SH-SY5Y (cell line): ENCODE measurements around the gene PRKCH.

Experiments used
- GATA2 ChIP-seq: IDR thresholded peaks from 2 replicates; pipeline ENCODE4 v1.6.1; 2011; ENCODE audit warnings: mild to moderate bottlenecking, low read depth, low read length
- GATA3 ChIP-seq: IDR thresholded peaks from 2 replicates; pipeline ENCODE4 v1.6.1; 2011; ENCODE audit warnings: low read depth, mild to moderate bottlenecking, low read length, moderate library complexity

DNA sequence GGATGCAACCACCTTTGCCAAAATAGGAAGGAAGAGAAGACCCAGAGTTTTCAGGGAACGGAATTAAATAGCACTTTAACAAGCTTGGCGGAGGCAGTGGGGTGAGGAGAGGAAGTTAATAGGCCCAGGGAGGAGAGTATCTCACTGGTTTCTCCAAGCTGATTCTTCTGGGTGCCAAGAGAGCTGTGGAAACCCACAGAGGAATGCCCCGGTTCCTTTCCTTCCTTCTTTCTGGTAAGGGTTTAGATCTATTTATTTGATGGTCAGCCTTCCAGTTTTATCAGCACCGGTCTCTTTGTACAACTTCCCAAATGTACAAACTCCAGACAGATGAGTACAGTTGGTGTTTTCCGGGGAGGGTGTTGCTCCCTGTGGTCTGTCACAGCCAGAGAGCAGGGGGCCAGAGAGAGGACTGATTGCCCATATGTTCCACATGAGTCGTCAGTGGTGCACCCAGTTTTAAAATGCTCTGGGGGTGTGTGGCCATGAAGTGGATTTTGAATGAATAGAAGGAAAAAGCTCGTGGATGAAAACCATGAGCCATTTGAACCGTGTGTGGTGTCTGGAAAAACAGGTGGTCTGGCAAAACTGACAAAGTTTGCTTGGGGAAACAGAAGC lies 26.6 kb downstream of the PRKCH start:
- no peak for TF ChIP-seq GATA2
- TF ChIP-seq GATA3, result no peak
